Stimulated activated CD8-positive, alpha-beta memory T cell treated with anti-CD3 and anti-CD28 coated beads, Interleukin-4, amount 100 ng/mL, for 1 hour (primary cell): ENCODE results near the gene MED12L.
A peak's percentile ranks its signal among the peaks of the same experiment; 100 is the strongest.

ENCODE experiments used
- DNase-seq, 2 donors: peaks; one replicate each; pipeline ENCODE4 v3.0.0-alpha.2; 2020; ENCODE audit warnings: low read depth in 2 of 2, low spot score in 1 of 2

Gene MED12L

DNA sequence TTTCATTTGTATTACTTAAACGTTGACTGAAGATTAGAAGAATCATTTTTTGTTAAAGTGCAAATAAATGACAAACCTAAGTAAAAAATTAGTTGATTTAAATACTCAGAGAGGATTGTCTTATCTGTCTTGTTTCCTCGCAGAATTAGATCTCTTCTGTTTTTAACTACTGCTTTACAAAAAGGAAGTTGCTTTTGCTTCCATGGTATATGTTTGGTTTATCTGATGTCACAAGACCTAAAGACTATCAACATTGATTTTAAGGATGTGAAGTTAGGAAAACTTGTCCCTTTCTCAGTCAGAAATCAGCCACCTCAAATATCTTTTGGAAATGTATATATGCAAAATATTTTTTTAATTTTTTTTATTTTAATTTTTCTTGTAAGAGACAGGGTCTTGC is 88.9 kb downstream of the MED12L start:
- DNase-seq, result no peak

DNA sequence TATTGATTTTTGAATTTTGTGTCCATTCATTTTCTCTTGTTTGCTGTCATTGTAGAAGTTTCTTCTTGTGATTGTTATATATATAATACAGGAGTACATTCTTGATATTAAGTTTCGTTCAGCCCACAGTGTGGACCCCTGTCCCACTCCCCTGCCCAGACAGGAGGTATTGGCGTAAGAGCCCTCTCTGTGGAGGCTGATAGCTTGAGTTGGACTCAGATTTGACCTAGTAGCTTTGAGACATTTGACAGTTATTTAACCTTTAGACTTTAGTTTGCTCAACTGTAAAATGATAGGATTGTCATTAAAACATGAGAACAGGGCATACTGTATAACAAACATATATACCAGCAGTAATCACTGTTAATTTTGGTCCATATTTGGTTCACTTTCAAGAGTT is 90.5 kb downstream of the MED12L start:
- no peak for DNase-seq

DNA sequence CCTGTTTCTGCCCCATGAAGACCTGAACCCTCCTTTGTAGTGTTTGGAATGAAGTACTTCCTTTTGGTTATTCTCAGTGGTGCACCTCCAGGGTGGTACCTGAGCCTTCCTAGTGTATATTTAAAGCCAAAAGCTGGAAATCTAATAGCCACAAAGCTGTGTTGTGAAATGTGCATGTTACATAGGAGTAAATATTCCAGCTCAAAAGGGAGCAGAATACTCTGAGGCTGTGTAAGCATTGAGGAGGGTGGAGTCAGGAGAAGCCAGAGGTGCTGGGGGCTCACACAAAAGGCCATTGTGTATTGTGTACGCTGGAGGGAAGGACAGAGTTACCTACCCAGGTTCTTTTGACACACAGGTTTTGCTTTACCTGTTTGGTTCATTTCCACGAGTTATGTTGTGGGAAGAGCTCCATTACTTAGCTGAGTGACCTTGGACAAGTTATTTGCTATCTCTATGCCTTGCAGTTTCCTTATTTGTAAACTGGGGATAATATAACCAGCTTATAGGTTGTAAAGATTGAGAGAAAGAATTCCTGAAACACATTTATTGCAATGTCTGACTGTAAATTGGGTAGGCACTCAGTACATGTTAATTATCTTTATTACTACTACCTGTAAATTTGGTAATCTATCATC is 92.9 kb downstream of the MED12L start:
- DNase-seq, result no peak

DNA sequence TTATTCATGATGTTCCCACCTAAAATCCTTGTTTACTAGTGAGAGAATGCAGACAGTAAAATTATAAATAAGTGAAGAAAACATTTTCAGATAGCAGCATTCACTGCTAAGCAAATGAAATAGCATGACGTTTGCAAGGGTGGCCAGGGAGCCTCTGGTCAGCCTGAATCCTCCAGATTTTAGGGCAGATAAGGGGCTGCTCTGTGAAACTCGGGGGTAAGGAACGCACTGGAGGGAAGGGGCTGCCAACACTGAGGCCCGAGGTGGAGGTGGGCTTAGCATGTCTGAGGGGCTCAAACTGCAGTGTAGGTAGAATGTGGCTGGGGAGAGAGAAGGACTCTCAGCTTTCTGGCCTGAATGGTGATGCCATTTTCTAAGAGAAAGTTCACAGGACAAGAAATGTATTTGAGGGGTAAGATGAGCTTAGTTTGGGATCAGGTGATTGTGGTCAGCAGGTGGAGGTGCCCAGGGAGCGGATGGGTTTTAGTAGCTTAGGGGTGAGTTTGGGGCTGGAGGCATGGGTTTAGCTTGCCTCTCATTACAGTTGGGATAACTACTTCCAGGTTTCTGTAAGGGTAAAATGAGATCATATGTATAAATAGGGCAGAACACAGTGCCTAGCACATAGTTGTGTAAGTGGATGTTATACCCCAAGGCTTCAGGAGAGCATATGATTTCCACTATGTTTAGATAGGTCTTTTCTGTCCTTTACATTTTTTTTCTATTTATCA is 97.0 kb downstream of the MED12L start:
- no peak for DNase-seq

DNA sequence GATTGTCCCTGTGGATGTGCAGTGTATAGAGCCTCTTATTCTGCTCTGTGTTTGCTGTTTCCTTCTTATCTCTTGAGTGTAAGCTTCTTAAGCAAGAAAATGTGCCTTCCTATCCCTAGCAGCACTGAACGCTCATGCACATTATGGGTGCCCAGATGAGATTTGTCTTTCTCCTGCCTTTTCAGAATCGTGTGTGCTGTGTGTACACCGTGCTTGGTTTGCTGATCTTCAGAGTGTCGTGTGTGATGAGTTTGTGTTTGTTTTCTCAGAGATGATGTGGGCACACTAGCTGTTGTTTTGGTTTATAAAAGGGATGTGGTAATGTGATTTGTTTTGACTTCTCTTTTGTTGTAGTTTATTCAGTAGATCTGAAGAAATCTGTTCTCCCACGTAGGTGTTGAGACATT is 97.8 kb downstream of the MED12L start:
- DNase-seq, result no peak

DNA sequence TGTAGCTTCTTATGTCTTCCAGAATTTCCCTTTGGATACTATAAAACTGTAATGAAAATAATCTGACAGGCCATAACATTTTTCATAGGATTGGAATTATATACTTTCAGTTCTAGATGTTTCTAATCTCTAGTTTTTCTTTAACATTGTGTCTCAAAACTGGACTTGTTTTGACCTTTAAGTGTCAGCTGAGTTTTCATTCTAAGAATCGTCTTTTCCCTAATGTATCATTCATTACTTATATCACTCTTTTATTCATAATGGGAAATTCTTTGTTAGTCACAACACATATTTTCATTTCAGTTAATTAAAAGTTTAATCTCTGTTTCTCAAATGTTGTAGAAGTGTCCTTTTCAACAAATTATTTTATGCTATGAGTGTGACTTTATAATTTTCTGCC is 105.6 kb downstream of the MED12L start:
- DNase-seq, result no peak

GRCh38 chr3:151192545-151192944 is 107.1 kb downstream of the MED12L start:
- DNase-seq, result no peak

GRCh38 chr3:151195826-151196225 is 110.4 kb downstream of the MED12L start:
- no peak for DNase-seq

- DNase-seq, result no peak
These were observed 111.0 kb downstream of the MED12L start for GRCh38 chr3:151196434-151196833.

- no peak for DNase-seq
These were observed 111.8 kb downstream of the MED12L start for GRCh38 chr3:151197228-151197627.

DNA sequence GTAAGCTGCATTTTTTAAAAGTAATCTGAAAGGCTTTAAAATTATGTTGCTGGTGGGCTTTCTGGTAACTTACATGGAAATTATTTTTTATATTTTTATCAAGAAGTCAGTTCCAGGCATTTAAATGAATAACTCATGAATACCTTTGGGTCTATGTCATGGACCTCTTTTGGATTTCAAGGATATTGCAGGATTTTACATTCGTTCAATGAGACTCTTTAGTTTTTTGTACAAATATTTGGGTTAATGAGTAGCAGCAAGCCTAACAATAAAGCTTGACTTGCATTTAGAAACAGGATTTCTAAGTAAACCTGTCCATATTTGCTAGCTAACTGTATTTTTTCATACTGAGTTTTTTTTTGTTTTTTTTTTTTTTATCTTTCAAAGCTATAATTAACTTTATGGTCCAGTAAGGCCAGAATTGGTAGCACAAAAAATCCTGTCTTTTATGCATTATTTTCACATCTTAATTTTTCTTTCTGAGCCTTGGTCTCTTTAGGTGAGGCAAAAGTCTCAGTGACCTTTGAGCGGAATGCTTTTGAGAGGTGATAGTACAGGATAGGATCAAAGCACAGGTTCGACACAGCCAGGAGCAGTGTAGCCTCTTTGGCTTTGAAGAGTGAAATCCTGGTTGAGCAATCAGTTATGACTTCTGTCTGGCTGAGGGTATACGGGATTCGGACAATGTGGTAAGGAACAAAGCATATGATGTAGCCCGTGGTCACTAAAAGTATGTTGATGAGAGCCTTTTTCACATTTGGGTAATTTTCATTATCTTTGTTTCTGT is 112.7 kb downstream of the MED12L start:
- no peak for DNase-seq

DNA sequence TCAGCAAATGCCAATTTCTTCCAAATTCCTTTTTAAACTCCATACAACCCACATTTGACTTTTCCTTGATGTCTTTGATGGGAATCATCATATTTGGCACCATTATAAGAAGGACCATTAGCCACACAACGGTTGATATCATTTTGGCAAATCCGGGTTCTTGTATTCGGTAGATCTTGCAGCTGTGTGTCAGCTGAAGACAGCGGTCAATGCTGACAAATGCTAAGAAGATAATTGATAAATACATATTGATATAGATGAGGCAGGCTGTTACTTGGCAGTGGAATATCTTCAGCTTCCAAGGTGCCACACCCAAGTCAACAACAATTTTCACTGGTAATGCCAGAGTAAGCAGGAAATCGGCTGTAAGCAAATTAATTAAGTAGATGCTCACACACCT is 113.4 kb downstream of the MED12L start:
- DNase-seq, result no peak

DNA sequence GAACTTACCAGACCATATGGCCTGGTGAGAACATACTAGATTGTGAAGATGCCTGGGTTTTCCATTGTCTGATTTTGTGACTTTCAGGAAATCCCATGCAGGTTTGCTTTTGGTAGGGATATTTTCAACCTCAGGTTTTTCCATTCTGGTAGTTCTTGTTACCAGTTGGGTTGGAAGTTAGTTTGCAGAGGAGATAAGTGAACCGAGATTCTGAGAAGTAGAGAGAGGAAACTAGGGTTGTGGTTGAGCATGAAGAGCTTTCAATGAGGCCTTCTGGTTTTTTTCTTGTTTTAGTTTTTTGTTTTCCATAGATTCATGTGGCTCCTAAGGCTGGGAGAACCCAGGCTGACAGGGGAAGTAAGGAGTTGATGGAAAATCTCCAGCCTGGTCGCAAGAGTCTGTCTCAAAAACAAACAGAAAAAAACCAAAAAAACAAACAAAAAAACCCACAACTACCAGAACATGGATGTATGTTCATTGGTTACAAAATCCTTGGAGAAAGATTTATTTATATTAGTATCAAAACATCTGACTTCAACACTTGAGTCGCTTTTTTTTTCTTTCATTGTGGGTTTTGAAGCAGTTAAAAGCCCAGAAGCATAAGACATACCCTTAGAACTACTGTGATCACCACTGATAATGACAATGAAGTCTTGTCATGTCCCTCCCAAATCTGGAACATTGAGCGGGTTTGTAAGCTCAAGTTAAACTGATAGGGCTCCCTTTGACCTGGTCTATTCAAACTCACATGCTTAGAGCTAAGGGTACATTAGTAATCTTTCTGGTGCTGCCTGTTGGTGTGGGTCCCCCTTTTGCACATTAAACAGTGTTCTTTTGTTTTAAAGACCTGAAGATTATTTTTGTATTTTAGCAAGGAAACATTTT is 114.3 kb downstream of the MED12L start:
- no peak for DNase-seq

- no peak for DNase-seq
These were observed 115.1 kb downstream of the MED12L start for GRCh38 chr3:151200586-151200985.

DNA sequence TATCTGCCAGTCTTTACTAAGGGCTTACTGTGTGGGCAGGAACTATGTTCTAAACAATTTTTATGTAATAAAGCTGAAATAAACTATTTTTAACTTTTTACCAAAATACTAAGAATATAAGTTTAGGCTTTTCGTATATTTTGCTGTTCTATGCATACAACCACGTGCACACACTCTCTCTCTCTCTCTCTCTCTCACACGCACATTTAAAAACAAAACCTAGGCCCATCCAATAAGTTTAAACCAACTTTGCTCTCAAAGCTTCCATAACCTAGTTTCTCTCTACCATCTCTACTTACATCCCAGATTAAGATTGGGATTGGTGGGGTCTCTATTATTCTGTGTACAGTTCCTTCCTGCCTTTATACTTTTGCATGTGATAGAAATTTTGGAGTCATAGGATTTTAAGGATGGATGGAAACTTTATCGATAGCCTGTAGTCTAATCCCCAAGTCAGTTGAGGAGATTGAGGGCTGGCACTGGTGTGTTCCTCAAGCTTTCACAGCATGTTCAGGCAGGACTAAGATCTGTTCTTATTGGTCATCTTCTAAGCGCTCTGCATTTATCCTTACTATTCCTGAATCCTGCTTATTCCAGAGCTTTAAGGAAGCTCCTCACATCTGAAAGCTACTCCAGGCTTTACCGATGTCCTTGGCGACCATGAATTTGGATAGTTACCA is 115.7 kb downstream of the MED12L start:
- DNase-seq, result no peak

DNA sequence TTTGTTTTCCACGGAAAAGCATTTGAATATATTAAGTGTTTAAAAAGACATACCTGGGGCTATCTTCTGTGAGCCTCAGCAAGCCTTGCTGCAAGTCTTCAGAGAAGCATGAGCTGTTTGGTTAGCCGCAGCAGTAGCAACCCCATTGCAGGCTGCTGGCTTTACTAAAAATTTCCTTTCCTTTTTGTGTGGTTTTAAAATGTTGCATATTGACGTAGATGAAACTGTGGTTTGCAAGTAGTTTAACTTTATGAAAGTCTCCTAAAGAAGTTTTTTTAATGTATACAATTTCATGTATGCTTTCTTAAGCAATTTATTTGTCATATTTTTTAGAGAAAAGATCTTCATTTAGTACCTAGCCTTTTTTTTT is 117.6 kb downstream of the MED12L start, which contains the start of gene GPR171:
Gene GPR171 (minus strand): TSS at position 166 of the 370 bp plus-strand sequence. CDS start 3,830 bp downstream, outside the sequence.
- peak in 1 of 2 donors; percentile 36 for DNase-seq

DNA sequence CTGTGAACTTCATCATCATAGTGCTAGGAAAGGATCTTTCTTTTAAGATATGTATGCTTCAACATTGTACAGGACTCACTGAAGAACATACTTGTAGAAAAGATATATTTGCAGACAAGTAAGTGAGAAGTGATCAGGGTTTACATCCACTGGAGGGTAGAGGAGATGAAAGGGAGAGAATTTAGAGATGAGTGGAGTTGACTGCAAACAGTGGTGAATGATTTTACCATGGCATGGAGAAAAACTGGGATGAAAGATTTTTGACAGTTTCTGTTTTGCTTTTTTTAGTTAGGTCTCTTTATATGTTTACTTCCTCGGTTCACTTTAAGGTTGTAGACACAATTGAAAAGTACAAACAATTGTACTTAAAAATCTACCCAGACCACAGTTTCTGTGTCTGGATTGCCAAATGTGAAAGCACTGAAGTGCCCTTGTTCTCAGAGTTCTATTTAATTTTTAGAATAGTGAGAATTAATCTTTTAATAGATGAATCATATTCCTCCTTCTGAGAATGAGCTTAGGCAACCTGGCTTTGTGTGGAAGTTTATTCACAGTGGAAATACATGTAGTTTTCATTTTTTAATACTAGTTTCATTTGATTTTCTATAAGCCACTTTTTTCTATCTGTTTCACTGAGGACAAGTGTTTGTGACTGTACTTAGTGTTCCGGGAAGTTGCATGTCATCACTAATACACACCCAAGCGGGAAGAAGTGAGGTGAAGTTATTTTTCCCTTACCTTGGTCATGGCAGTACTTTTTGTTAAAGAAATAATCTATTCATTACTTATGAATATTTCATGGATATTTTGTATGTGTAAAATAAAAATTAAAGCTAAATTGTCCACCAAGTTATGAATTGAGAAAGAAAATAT is 119.3 kb downstream of the MED12L start:
- DNase-seq, result no peak

DNA sequence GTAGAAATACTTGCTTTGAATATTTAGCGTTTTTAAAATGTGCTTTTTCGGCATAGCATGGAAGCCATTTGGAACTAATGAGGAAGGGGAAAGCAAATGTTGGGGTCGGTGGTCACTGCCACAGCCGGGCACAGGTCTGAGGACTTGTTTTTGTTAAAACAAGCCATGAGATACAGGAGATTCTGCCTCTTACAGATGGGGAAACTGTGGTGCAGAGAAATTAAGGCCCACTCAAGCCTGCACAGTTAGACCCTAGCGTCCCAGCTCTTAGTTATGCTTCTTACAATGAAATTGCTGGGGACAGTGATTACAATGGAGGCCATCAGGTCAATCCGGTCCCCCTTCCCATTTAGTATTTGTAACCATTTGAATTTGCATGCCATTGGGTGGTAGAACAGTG is 120.0 kb downstream of the MED12L start:
- DNase-seq, result no peak

GRCh38 chr3:151206201-151206600 is 120.7 kb downstream of the MED12L start:
- DNase-seq, result no peak

DNA sequence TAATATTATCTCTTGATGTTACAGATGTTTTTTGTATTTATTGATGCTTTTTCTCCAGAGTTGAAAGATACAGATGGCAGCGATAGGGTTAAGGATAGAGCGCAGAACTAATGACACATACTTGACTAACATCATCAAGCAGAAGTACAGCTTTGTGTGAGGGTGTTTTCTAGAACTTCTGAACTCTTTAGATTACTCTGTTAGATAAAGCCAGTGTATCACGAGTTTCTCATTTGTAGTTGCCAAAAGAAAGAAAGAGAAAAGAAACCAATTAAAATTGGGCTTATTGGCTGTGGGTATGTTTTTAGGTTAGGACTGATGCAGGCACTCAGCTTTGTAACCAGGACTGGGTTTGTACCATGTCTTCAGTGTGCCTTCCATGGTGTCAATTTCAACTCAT is 124.2 kb downstream of the MED12L start:
- no peak for DNase-seq
